HCT116 (cell line): ENCODE data around the gene GMEB2. TPM values are rescaled to one million over a fixed set of nuclear protein-coding genes. Genes with fewer than 3 reads are reported as not detected.

Experiments used
- ATAC-seq: fragments of 200-7000 bp; cut with Tn5 transposase; 2 replicates; pipeline ENCODE4 v1.9.1; 2020; ENCODE audit warnings: mild to moderate bottlenecking, moderate library complexity
- BruUV-seq: library from RNA; stranded (reverse); fragments of 400-500 nt; replicated peaks from 2 replicates; lab custom pipeline; 2021; lab: Mats Ljungman, UMichigan
- CTCF ChIA-PET: fragments of 300-600 bp; sonication (Branson Sonifier 250); formaldehyde crosslinking; loops from one replicate; lab custom pipeline; 2021; ENCODE audit warnings: antibody characterized with exemption; lab: Charles Lee
- POLR2A ChIA-PET: fragments of 300-600, 350-600 bp; sonication (Branson Sonifier 250); formaldehyde crosslinking; loops from one replicate; lab custom pipeline; 2021; ENCODE audit warnings: antibody characterized with exemption; lab: Charles Lee
- RAD21 ChIA-PET, 2 experiments: fragments of 300-600 bp; sonication (Branson Sonifier 250); formaldehyde crosslinking; loops; one replicate each; lab custom pipeline; 2023; ENCODE audit warnings: low total read pairs in 2 of 2; ENCODE audit not compliant: uncharacterized antibody in 2 of 2, unreplicated experiment in 2 of 2, low non-redundant PET in 1 of 2; lab: Charles Lee
- DNase-seq: peaks from one replicate; pipeline ENCODE4 v3.0.0-alpha.2; 2010; ENCODE audit warnings: low read depth, low spot score
- H2AFZ ChIP-seq: fragments of 200-600 bp; shearing (Covaris generic), sonication (generic); 2 replicates; pipeline ENCODE4 v1.6.1; 2017; ENCODE audit warnings: low read depth, mixed run types, mixed read lengths, antibody characterized with exemption, low read length; ENCODE audit not compliant: poor library complexity, severe bottlenecking
- H3K27ac ChIP-seq: 2 replicates; pipeline ENCODE4 v1.5.1; 2012; ENCODE audit warnings: low read depth, low read length
- H3K27me3 ChIP-seq: fragments of 200-600 bp; sonication (generic); 2 replicates; pipeline ENCODE4 v1.6.1; 2016; ENCODE audit warnings: mixed run types, low read length, mixed read lengths; ENCODE audit not compliant: insufficient read depth
- H3K36me3 ChIP-seq, 2 experiments: fragments of 200-500 bp in 1 of 2; fragments of 200-600 bp in 1 of 2; sonication (Bioruptor generic) in 1 of 2; sonication (generic) in 1 of 2; 2 replicates each; pipeline versions ENCODE4 v1.5.1 to v1.6.1; 2014 to 2016; ENCODE audit warnings: low read length in 2 of 2, inconsistent platforms in 1 of 2, mixed read lengths in 1 of 2, mixed run types in 1 of 2; ENCODE audit not compliant: insufficient read depth in 2 of 2, control insufficient read depth in 1 of 2
- H3K4me1 ChIP-seq, 2 experiments: fragments of 200-600 bp in 1 of 2; sonication (generic) in 1 of 2; 2 replicates each; pipeline versions ENCODE4 v1.5.1 to v1.6.1; 2012 to 2017; ENCODE audit warnings: low read length in 2 of 2, inconsistent platforms in 1 of 2, mild to moderate bottlenecking in 1 of 2, mixed read lengths in 1 of 2, mixed run types in 1 of 2, moderate library complexity in 1 of 2; ENCODE audit not compliant: insufficient read depth in 2 of 2, control insufficient read depth in 1 of 2
- H3K4me2 ChIP-seq: fragments of 200-600 bp; sonication (generic); 2 replicates; pipeline ENCODE4 v1.6.1; 2017; ENCODE audit warnings: mixed run types, low read length, mixed read lengths
- H3K4me3 ChIP-seq, 2 experiments: fragments of 200-600 bp in 1 of 2; sonication (generic) in 1 of 2; replicated peaks in 1 of 2; 2 replicates each; pipeline ENCODE4 v1.5.1; 2011 to 2016; ENCODE audit warnings: low read length in 2 of 2, control low read depth in 1 of 2, low read depth in 1 of 2, mild to moderate bottlenecking in 1 of 2, mixed read lengths in 1 of 2, mixed run types in 1 of 2
- H3K79me2 ChIP-seq: fragments of 200-600 bp; sonication (generic); 2 replicates; pipeline ENCODE4 v1.6.1; 2017; ENCODE audit warnings: mild to moderate bottlenecking, mixed run types, low read length, moderate library complexity, mixed read lengths; ENCODE audit not compliant: insufficient read depth
- H3K9ac ChIP-seq: fragments of 200-600 bp; sonication (generic); 2 replicates; pipeline ENCODE4 v1.6.1; 2016; ENCODE audit warnings: low read length, mixed read lengths
- H3K9me2 ChIP-seq: fragments of 200-600 bp; sonication (generic), shearing (Covaris generic); 2 replicates; pipeline ENCODE4 v1.6.1; 2017; ENCODE audit warnings: mixed run types, mild to moderate bottlenecking, moderate library complexity; ENCODE audit not compliant: insufficient read depth
- H3K9me3 ChIP-seq, 2 experiments: fragments of 200-500 bp in 1 of 2; fragments of 200-600 bp in 1 of 2; sonication (Bioruptor generic) in 1 of 2; sonication (generic) in 1 of 2; 2 replicates each; pipeline ENCODE4 v1.6.1; 2014 to 2017; ENCODE audit warnings: low read length in 2 of 2, mixed read lengths in 2 of 2, inconsistent platforms in 1 of 2, low read depth in 1 of 2, mild to moderate bottlenecking in 1 of 2, mixed run types in 1 of 2, moderate library complexity in 1 of 2; ENCODE audit not compliant: control insufficient read depth in 1 of 2, insufficient read depth in 1 of 2
- H4K20me1 ChIP-seq: fragments of 200-600 bp; sonication (generic), shearing (Covaris generic); 2 replicates; pipeline ENCODE4 v1.6.1; 2017; ENCODE audit warnings: mixed run types, mild to moderate bottlenecking, moderate library complexity; ENCODE audit not compliant: insufficient read depth
- ZFX ChIP-seq: fragments of 450-650 bp; IDR thresholded peaks from 2 replicates; pipeline ENCODE4 v1.6.1; 2017
- intact Hi-C: fragments of 100-400 bp; cut with micrococcal nuclease; formaldehyde crosslinking; loops from 2 replicates; pipeline ENCODE4 v1.10.0; 2022
- total RNA-seq: library from RNA; stranded (reverse); gene quantifications from one replicate; pipeline ENCODE4 v1.2.1, GENCODE V29; 2021; ENCODE audit not compliant: unreplicated experiment
- TF ChIP-seq, protein P1 (sequence below): IDR thresholded peaks from 2 replicates; pipeline ENCODE4 v1.6.1; 2012; ENCODE audit warnings: low read depth

GMEB2 gene
- total RNA-seq, 1 experiment from 2014 or later: 13.9 TPM

DNA sequence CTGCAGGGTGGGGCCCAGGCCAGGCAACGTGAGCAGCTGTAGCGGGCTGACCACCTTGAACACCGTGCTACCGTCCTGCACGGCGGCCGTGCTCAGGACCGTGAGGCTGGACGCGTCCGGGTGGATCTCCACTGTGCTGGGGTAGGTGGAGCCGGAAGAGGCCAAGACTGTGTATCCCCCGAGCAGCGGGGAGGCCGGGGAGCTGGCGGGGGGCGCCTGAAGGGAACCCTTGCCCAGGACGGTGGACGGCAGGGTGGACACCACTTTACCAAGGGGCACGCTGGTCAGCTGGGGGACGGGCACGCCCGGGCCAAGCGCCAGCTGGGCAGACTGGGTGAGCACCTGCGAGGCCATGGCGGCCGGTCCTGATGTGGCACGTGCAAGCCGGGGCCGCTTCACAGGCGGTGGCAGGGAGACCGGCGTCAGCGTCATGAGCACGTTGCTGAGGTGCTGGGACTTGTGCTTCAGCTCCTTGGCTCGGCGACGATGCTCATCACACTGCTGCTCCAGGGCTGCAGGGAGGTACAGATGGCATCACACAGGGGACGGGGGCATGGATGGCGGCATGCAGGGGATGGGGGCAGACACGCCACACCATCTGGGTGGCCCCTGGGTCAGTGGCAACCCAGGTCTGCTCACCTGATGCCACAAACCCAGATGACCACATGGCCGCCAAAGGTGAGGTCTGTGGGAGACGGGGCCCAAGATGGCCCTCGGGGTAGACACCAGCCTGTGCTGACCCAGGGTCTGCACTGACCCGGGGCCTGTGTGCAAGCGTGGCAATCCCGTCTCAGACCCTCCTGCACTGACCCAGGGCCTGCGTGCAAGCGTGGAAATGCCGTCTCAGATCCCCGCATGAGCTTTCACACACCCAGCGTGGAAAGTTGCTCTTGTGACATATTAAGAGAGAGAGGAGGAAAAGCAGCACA lies 36.4 kb downstream of the GMEB2 start:
- Histone ChIP-seq H3K79me2 (no peaks in the 10 kb centered on the region), H3K9me3 (no peaks in the 10 kb centered on the region), H3K27ac (no peak overlapping the region), H3K4me3 (no peak overlapping the region), H3K9me2 (no peaks in the 10 kb centered on the region), H3K27me3 (no peaks in the 10 kb centered on the region)
- CTCF ChIA-PET: no interaction called here
- intact Hi-C loops: no loop called here
- DNase-seq (no peak), ATAC-seq (no peak)
- POLR2A ChIA-PET: no interaction called here
- no peak for TF ChIP-seq ZFX
- TF ChIP-seq, protein P1, sequence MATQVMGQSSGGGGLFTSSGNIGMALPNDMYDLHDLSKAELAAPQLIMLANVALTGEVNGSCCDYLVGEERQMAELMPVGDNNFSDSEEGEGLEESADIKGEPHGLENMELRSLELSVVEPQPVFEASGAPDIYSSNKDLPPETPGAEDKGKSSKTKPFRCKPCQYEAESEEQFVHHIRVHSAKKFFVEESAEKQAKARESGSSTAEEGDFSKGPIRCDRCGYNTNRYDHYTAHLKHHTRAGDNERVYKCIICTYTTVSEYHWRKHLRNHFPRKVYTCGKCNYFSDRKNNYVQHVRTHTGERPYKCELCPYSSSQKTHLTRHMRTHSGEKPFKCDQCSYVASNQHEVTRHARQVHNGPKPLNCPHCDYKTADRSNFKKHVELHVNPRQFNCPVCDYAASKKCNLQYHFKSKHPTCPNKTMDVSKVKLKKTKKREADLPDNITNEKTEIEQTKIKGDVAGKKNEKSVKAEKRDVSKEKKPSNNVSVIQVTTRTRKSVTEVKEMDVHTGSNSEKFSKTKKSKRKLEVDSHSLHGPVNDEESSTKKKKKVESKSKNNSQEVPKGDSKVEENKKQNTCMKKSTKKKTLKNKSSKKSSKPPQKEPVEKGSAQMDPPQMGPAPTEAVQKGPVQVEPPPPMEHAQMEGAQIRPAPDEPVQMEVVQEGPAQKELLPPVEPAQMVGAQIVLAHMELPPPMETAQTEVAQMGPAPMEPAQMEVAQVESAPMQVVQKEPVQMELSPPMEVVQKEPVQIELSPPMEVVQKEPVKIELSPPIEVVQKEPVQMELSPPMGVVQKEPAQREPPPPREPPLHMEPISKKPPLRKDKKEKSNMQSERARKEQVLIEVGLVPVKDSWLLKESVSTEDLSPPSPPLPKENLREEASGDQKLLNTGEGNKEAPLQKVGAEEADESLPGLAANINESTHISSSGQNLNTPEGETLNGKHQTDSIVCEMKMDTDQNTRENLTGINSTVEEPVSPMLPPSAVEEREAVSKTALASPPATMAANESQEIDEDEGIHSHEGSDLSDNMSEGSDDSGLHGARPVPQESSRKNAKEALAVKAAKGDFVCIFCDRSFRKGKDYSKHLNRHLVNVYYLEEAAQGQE: no peak
- TF ChIP-seq, all 23 proteins: peak for 0
- Histone ChIP-seq H3K4me2 (no peak overlapping the region), H4K20me1 (no peaks in the 10 kb centered on the region), H2AFZ (no peak overlapping the region), H3K36me3 (no peaks in the 10 kb centered on the region), H3K4me1 (peaks cover 0 to 7% of the 10 kb centered on the region in 2 experiments; a peak in 2 of 4 replicates), H3K9ac (no peak overlapping the region)
- RAD21 ChIA-PET: no interaction called here
- no TSS peak for BruUV-seq
